ENCODE results near the gene OR10Z1.

Gene OR10Z1

GRCh38 chr1:158604968-158605367, at the start of gene OR10Z1:
Gene OR10Z1, plus strand, starts transcription at chr1:158605268. Its CDS starts 1,171 bp downstream, at chr1:158606439.
- no peak for DNase-seq

- no peak for DNase-seq
Observed at GRCh38 chr1:158559696-158560095, 45.4 kb upstream of the OR10Z1 start.

- no peak for DNase-seq
Observed at GRCh38 chr1:158563853-158564252, 41.2 kb upstream of the OR10Z1 start.

GRCh38 chr1:158564608-158565007, 40.5 kb upstream of the OR10Z1 start:
- DNase-seq: no peak

- DNase-seq: no peak
Observed at GRCh38 chr1:158570480-158570879, 34.6 kb upstream of the OR10Z1 start, which contains the start of gene OR6P1. Gene OR6P1, minus strand, starts transcription at chr1:158570580. Its CDS starts 6,976 bp downstream, at chr1:158563604.

GRCh38 chr1:158572226-158572625, 32.8 kb upstream of the OR10Z1 start:
- no peak for DNase-seq

GRCh38 chr1:158577561-158577960, 27.5 kb upstream of the OR10Z1 start:
- no peak for DNase-seq

GRCh38 chr1:158579733-158580132, 25.3 kb upstream of the OR10Z1 start, which contains the start of gene OR10X1:
Gene OR10X1, minus strand, starts transcription at chr1:158579899. Its CDS starts 0 bp downstream, at chr1:158579899.
- no peak for DNase-seq

- no peak for DNase-seq
Observed at GRCh38 chr1:158583962-158584361, 21.1 kb upstream of the OR10Z1 start.

- no peak for DNase-seq
Observed at GRCh38 chr1:158586942-158587341, 18.1 kb upstream of the OR10Z1 start.

GRCh38 chr1:158600735-158601134, 4.3 kb upstream of the OR10Z1 start:
- DNase-seq: no peak

GRCh38 chr1:158607296-158607695, 2.2 kb downstream of the OR10Z1 start:
- DNase-seq: no peak

- no peak for DNase-seq
Observed at GRCh38 chr1:158611916-158612315, 6.8 kb downstream of the OR10Z1 start.

- no peak for DNase-seq
Observed at GRCh38 chr1:158613764-158614163, 8.7 kb downstream of the OR10Z1 start.

GRCh38 chr1:158638146-158638545, 33.1 kb downstream of the OR10Z1 start:
- no peak for DNase-seq

- no peak for DNase-seq
Observed at GRCh38 chr1:158638904-158639303, 33.8 kb downstream of the OR10Z1 start.

- no peak for DNase-seq
Observed at GRCh38 chr1:158644449-158644848, 39.4 kb downstream of the OR10Z1 start.

GRCh38 chr1:158646465-158646864, 41.4 kb downstream of the OR10Z1 start:
- no peak for DNase-seq

- no peak for DNase-seq
Observed at GRCh38 chr1:158649052-158649451, 44.0 kb downstream of the OR10Z1 start.

- no peak for DNase-seq
Observed at GRCh38 chr1:158652721-158653334, 47.8 kb downstream of the OR10Z1 start.

GRCh38 chr1:158654086-158654485, 49.0 kb downstream of the OR10Z1 start:
- DNase-seq: no peak

GRCh38 chr1:158654571-158654970, 49.5 kb downstream of the OR10Z1 start:
- no peak for DNase-seq

Data from NCI-H345 (cell line).